Choroid plexus epithelial cell (primary cell): Measurements from ENCODE around the gene CEP170.

Source experiments
- DNase-seq: peaks from one replicate; pipeline ENCODE4 v3.0.0-alpha.2; 2010; ENCODE audit warnings: low read depth
- H3K4me3 ChIP-seq: 2 replicates; pipeline ENCODE4 v1.5.1; 2011; ENCODE audit warnings: low read depth, mild to moderate bottlenecking, control low read depth, low read length, moderate library complexity
- TF ChIP-seq, protein P1 (sequence below): conservative IDR thresholded peaks from 2 replicates; pipeline ENCODE4 v1.5.1; 2011; ENCODE audit warnings: low read depth, mild to moderate bottlenecking, control low read depth, inconsistent platforms, low read length, moderate library complexity

CEP170 gene

DNA sequence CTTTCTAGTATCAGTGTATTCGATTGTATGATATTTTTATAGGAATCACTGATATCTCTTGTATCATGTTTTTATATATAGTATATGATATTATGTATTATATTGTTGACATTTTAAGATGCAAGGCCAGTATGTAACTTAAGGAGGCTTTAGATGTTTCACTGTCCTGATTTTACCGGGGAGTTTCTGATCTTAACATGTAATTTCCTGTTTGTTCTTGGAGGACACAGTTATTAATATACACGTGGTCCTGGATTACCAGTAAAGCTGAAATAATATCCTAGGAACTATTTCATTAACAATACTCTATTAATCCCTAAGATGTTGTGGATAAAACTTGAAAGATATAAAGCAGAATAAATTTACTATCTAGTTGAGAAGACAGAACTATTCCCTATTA is 20.2 kb upstream of the CEP170 start:
- TF ChIP-seq, protein P1, sequence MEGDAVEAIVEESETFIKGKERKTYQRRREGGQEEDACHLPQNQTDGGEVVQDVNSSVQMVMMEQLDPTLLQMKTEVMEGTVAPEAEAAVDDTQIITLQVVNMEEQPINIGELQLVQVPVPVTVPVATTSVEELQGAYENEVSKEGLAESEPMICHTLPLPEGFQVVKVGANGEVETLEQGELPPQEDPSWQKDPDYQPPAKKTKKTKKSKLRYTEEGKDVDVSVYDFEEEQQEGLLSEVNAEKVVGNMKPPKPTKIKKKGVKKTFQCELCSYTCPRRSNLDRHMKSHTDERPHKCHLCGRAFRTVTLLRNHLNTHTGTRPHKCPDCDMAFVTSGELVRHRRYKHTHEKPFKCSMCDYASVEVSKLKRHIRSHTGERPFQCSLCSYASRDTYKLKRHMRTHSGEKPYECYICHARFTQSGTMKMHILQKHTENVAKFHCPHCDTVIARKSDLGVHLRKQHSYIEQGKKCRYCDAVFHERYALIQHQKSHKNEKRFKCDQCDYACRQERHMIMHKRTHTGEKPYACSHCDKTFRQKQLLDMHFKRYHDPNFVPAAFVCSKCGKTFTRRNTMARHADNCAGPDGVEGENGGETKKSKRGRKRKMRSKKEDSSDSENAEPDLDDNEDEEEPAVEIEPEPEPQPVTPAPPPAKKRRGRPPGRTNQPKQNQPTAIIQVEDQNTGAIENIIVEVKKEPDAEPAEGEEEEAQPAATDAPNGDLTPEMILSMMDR: no peak
- DNase-seq: no peak
- no peak overlapping the region for H3K4me3 ChIP-seq

DNA sequence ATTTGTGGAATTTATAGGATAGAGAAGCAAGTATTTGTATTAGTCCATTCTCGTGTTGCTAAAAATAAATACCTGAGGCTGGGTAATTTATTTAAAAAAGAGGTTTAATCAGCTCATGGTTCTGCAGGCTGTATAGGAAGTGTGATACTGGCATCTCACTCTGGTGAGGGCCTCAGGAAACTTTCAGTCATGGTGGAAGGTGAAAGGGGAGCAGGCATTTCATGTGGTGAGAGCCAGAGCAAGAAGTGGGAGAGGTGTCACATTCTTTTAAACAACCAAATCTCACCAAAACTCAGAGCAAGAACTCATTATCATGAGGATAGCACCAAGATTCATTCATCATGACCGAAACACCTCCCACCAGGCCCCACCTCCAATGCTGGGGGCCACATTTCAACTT is 18.9 kb upstream of the CEP170 start:
- TF ChIP-seq, protein P1: no peak
- H3K4me3 ChIP-seq: no peak overlapping the region
- no peak for DNase-seq

DNA sequence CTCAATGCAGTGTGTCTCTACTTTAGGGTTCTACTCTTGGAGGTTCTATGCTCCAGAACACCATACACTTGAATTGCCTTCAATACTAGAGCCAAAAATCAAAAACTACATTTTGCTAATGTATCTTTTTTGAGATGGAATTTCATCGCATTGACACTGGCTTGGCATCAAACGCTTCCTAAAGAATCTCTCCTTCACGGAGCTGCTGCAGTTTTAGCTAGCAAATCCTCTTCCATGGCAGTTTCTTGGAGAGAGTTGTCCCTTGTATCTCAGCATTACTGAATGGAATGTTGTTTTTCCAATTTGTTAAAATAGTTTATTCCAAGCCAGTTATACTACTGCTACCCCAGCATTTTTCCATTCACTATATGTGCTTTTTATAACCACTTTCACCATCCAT is 18.4 kb upstream of the CEP170 start:
- no peak overlapping the region for H3K4me3 ChIP-seq
- no peak for DNase-seq
- TF ChIP-seq, protein P1: no peak

DNA sequence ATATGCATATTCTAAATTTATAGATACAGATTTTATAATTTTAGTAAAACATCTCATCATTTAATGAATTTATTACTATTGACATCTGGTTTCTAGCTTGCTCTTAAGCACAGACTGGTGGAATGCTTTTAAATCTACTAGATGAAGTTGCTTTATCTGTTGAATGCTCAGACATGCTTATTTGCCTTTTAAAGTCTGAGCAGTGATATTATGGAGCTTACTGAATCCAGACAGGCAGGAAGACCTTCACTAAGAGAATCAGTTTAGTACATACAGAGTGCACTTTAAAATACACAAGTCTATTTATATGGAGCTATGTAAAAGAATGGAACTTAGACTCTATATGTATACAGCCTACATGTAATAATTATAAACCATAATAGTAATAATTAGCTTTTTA is 17.3 kb upstream of the CEP170 start:
- H3K4me3 ChIP-seq: no peak overlapping the region
- no peak for DNase-seq
- TF ChIP-seq, protein P1: no peak

DNA sequence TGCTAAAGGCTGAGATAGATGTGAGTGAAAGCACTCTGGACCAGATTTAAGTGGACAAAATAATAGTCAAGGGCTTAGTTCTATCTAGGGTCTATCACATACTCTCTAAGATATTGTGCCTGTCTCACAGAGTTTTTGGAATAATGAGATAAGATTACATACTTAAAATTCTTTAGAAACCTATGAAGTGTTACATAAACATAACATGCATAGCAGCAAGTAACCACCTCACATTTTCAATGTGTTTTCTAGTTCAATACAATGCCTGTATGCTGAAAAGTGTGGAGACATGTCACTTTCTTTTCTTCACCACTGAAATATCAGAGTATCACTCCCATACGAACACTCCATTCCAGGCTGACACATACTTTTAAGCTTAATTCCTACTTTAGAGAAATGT is 16.9 kb upstream of the CEP170 start:
- H3K4me3 ChIP-seq: no peak overlapping the region
- DNase-seq: peak; percentile 52
- TF ChIP-seq, protein P1: no peak

DNA sequence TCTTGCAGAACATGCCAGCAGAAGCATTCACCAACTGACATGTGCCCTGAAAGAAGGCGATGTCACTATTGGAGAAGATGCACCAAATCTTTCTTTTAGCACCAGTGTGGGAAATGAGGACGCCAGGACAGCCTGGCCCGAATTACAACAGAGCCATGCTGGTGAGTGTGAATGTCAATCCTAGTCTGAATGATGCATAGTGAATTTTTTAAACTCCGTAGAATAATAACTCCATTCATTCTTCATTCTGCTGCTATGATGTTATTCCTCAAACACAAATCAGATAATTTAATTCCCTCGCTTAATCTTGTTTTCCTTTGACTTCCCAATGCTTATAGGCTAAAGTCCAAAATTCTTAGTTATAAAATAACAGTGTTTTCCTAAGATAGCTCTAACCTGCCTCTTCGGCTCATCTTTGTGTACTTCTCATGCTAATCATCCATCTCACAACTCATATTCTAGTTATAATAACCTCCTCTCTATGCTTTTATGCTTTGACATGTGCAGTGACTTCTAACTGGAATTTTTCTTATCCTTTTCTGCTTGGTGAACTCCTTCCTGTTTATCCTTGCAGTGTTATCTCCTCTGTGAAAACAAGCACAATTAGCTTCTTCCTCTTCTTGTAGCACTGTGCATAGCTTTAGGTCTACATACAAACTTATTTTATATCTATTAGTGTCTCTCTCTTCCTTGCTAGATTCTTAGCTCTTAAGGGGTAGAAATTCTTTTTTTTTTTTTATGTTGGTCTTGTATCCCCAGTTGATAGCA is 15.2 kb upstream of the CEP170 start:
- no peak for DNase-seq
- TF ChIP-seq, protein P1: no peak
- H3K4me3 ChIP-seq: no peak overlapping the region

DNA sequence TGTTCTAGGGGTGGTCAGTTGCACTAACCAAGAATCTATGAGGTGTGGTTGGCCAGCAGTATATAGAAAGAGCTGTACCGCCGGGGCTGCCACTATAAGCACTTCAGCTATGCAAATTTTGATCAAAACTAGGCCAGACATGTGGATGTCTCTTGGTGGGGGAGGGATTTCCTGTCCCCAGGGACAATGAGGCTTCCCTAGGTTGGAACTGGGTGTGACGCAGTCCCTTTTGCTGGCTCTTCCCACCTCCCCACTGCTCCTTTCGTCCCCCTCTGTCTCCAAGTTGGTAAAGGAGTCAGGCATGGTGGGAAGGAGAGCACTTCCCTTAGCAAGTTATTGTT is 14.3 kb upstream of the CEP170 start:
- no peak overlapping the region for H3K4me3 ChIP-seq
- no peak for DNase-seq
- TF ChIP-seq, protein P1: no peak
